ENCODE data around the gene HIP1. TPM values are rescaled to one million over a fixed set of nuclear protein-coding genes. Genes with fewer than 3 reads are reported as not detected.

The HIP1 gene
- total RNA-seq, 1 donor from 2014 or later, result 30.9 TPM

DNA sequence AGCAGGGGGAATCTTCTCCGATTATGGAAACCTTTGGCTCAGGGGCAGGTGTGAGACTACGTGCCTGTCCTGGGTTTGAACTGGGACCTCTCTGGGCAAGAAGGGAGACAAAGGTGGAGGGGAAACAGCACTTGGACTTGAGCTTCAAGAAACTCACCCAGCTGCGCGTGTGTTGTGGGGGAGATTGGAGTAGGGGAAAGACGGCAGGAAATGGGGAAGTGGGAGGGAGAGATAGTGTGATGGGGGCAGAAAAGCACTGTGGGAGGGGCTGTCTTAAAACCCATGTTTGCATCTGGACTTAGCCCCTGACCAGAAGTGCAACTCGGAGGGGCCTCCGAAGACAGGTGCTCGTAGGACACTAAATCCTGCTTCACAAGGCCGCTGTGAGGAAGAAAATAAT lies 107.0 kb downstream of the HIP1 start:
- Mint-ChIP-seq H3K4me1 (peaks cover 1% of the 10 kb centered on the region), H3K4me3 (no peak overlapping the region), H3K27ac (peak overlapping the region; percentile 18), H3K27me3 (ENCODE audit: low read depth) (no peaks in the 10 kb centered on the region), H3K36me3 (peaks cover 20% of the 10 kb centered on the region), H3K9me3 (peaks cover 16% of the 10 kb centered on the region)
- TF ChIP-seq CTCF (IDR thresholded peaks at IDR 0.05; ENCODE audit: unreplicated experiment), result no peak
- no peak for DNase-seq (ENCODE audit: low spot score in 2 of 2, unreplicated experiment in 2 of 2)

- Mint-ChIP-seq H3K4me3 (no peak overlapping the region), H3K4me1 (peaks cover 1% of the 10 kb centered on the region), H3K9me3 (peaks cover 26% of the 10 kb centered on the region), H3K27ac (no peak overlapping the region), H3K27me3 (ENCODE audit: low read depth) (no peaks in the 10 kb centered on the region), H3K36me3 (peaks cover 29% of the 10 kb centered on the region)
- DNase-seq (ENCODE audit: low spot score in 2 of 2, unreplicated experiment in 2 of 2), result no peak
- TF ChIP-seq CTCF (IDR thresholded peaks at IDR 0.05; ENCODE audit: unreplicated experiment), result no peak
Measured at GRCh38 chr7:75630549-75630948, 108.2 kb downstream of the HIP1 start.

DNA sequence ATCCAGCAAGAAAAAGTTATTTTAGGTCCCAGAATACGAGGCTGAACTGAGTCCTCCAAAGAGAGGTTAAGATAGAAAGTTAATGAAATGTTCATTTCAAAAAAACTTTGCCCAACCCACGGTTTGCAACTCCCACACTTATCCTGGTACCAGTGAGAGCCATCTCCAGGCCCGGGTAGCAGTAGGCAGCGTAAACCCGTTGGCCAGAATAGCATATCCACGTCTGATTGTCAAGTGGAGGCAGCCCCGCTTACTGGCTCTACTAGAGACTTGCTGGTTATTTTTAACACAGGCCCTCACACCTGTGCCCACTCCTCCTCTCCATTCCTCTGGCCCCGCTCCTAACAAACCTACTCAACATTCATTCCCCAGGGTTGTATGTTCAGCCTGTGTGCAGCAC lies 109.7 kb downstream of the HIP1 start:
- TF ChIP-seq CTCF (IDR thresholded peaks at IDR 0.05; ENCODE audit: unreplicated experiment), result no peak
- peaks cover 27% of the 10 kb centered on the region for H3K36me3 Mint-ChIP-seq
- H3K4me3 Mint-ChIP-seq, result no peak overlapping the region
- H3K27me3 Mint-ChIP-seq (ENCODE audit: low read depth), result no peaks in the 10 kb centered on the region
- H3K4me1 Mint-ChIP-seq, result peaks cover 2% of the 10 kb centered on the region
- H3K9me3 Mint-ChIP-seq, result peaks cover 30% of the 10 kb centered on the region
- H3K27ac Mint-ChIP-seq, result no peak overlapping the region
- no peak for DNase-seq (ENCODE audit: low spot score in 2 of 2, unreplicated experiment in 2 of 2)

DNA sequence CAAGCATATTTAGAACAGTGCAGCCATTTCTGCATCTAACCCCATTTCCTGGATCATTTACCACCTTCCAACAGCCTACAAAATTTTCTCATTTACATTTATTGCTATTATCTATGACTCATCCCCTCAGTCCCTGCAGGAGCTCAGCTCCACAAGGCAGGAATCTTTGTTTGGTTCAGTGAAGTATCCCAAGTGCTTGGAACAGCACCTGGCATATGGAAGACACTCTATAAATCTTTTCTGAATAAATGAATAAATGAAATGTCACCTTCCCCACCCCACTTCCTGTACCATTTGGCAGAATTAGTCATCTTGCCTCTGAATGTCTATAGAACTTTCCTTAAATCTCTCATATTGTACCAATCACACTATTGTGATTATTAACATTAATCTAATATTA lies 110.7 kb downstream of the HIP1 start:
- TF ChIP-seq CTCF (IDR thresholded peaks at IDR 0.05; ENCODE audit: unreplicated experiment), result no peak
- Mint-ChIP-seq H3K27me3 (ENCODE audit: low read depth) (no peaks in the 10 kb centered on the region), H3K4me3 (no peak overlapping the region), H3K36me3 (peaks cover 27% of the 10 kb centered on the region), H3K4me1 (peaks cover 2% of the 10 kb centered on the region), H3K27ac (no peak overlapping the region), H3K9me3 (peaks cover 30% of the 10 kb centered on the region)
- no peak for DNase-seq (ENCODE audit: low spot score in 2 of 2, unreplicated experiment in 2 of 2)

- Mint-ChIP-seq H3K4me1 (peaks cover 2% of the 10 kb centered on the region), H3K9me3 (peaks cover 27% of the 10 kb centered on the region), H3K4me3 (no peak overlapping the region), H3K27me3 (ENCODE audit: low read depth) (no peaks in the 10 kb centered on the region), H3K36me3 (peaks cover 23% of the 10 kb centered on the region), H3K27ac (no peak overlapping the region)
- TF ChIP-seq CTCF (IDR thresholded peaks at IDR 0.05; ENCODE audit: unreplicated experiment), result no peak
- DNase-seq (ENCODE audit: low spot score in 2 of 2, unreplicated experiment in 2 of 2), result no peak
Measured at GRCh38 chr7:75626954-75627353, 111.8 kb downstream of the HIP1 start.

DNA sequence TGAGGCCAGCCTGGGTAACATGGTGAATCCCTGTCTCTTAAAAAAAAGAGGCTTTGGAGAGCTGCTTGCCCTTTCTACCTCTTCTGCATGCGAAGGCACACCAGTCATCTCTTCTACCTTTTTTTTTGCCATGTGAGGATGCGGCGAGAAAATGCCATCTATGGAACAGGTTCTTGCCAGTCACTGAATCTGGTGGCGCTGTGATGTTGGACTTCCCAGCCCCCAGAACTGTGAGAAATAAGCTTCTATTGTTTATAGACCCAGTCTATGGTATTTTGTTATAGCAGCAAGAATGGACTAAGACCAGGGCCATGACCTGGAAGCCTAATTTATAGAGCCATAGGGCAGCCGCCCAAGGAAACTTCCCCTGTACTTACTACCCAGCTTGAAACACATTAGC lies 112.9 kb downstream of the HIP1 start:
- no peak for DNase-seq (ENCODE audit: low spot score in 2 of 2, unreplicated experiment in 2 of 2)
- Mint-ChIP-seq H3K4me3 (no peak overlapping the region), H3K4me1 (peaks cover 2% of the 10 kb centered on the region), H3K27ac (no peak overlapping the region), H3K27me3 (ENCODE audit: low read depth) (no peaks in the 10 kb centered on the region), H3K9me3 (peaks cover 27% of the 10 kb centered on the region), H3K36me3 (peaks cover 23% of the 10 kb centered on the region)
- TF ChIP-seq CTCF (IDR thresholded peaks at IDR 0.05; ENCODE audit: unreplicated experiment), result no peak
